Kidney epithelial cell (primary cell): Measurements from ENCODE around the gene LDLRAD4. TPM values are rescaled to one million over a fixed set of nuclear protein-coding genes. Genes with fewer than 3 reads are reported as not detected.

Source experiments
- DNase-seq: peaks from one replicate; pipeline ENCODE4 v3.0.0-alpha.2; 2010; ENCODE audit warnings: low read depth
- H3K27me3 ChIP-seq: 2 replicates; pipeline ENCODE4 v1.6.0; 2011; ENCODE audit warnings: low read length; ENCODE audit not compliant: control insufficient read depth, insufficient read depth
- H3K36me3 ChIP-seq: 2 replicates; pipeline ENCODE4 v1.5.1; 2011; ENCODE audit warnings: low read length; ENCODE audit not compliant: control insufficient read depth, insufficient read depth
- H3K4me3 ChIP-seq: 2 replicates; pipeline ENCODE4 v1.5.1; 2011; ENCODE audit warnings: low read depth, mild to moderate bottlenecking, control low read depth, low read length
- CTCF ChIP-seq: IDR thresholded peaks from 2 replicates; pipeline ENCODE4 v1.5.1; 2011; ENCODE audit warnings: mild to moderate bottlenecking, moderate library complexity, low read length, control low read depth, inconsistent platforms; ENCODE audit not compliant: insufficient read depth, poor library complexity, severe bottlenecking
- total RNA-seq: library from RNA; depleted of rRNA; stranded (reverse); fragments of >200 nt; gene quantifications from 2 replicates; pipeline ENCODE4 v1.2.3, GENCODE V29; 2015

The LDLRAD4 gene
- total RNA-seq, 1 donor from 2014 or later, result 5.8 TPM

- Histone ChIP-seq H3K27me3 (no peaks in the 10 kb centered on the region), H3K4me3 (no peak overlapping the region), H3K36me3 (no peaks in the 10 kb centered on the region)
- TF ChIP-seq CTCF, result no peak
- DNase-seq, result no peak
Observed at GRCh38 chr18:13191779-13192178, 26.8 kb upstream of the LDLRAD4 start.

GRCh38 chr18:13192970-13193369, 25.6 kb upstream of the LDLRAD4 start:
- no peaks in the 10 kb centered on the region for H3K36me3 ChIP-seq
- TF ChIP-seq CTCF, result no peak
- H3K27me3 ChIP-seq, result no peaks in the 10 kb centered on the region
- no peak for DNase-seq
- no peak overlapping the region for H3K4me3 ChIP-seq

GRCh38 chr18:13194239-13194638, 24.3 kb upstream of the LDLRAD4 start:
- no peak for DNase-seq
- no peaks in the 10 kb centered on the region for H3K36me3 ChIP-seq
- no peak for TF ChIP-seq CTCF
- no peaks in the 10 kb centered on the region for H3K27me3 ChIP-seq
- H3K4me3 ChIP-seq, result no peak overlapping the region

GRCh38 chr18:13198701-13199100, 19.9 kb upstream of the LDLRAD4 start:
- TF ChIP-seq CTCF, result no peak
- H3K4me3 ChIP-seq, result no peak overlapping the region
- no peak for DNase-seq
- no peaks in the 10 kb centered on the region for H3K36me3 ChIP-seq
- H3K27me3 ChIP-seq, result no peaks in the 10 kb centered on the region

GRCh38 chr18:13199169-13199568, 19.4 kb upstream of the LDLRAD4 start:
- TF ChIP-seq CTCF, result no peak
- Histone ChIP-seq H3K4me3 (no peak overlapping the region), H3K27me3 (no peaks in the 10 kb centered on the region), H3K36me3 (no peaks in the 10 kb centered on the region)
- no peak for DNase-seq

- Histone ChIP-seq H3K4me3 (no peak overlapping the region), H3K27me3 (no peaks in the 10 kb centered on the region), H3K36me3 (no peaks in the 10 kb centered on the region)
- no peak for DNase-seq
- TF ChIP-seq CTCF, result no peak
Observed at GRCh38 chr18:13201292-13201691, 17.3 kb upstream of the LDLRAD4 start.
